GM23248 (cell line): Measurements from ENCODE around the gene GPR25. TPM values are rescaled to one million over a fixed set of nuclear protein-coding genes. Genes with fewer than 3 reads are reported as not detected.
"Not testable (repeated sequence)": the region's sequence is repeated elsewhere in the genome, so short reads cannot be mapped to it uniquely, and the experiment has no call there.

Experiments used
- DNase-seq: peaks from one replicate; pipeline ENCODE4 v3.0.0-alpha.2; 2015
- H2AFZ ChIP-seq: fragments of 200-600 bp; sonication (generic); 2 replicates; pipeline ENCODE4 v1.6.1; 2016; ENCODE audit warnings: antibody characterized with exemption
- H3F3A ChIP-seq: fragments of 200-600 bp; sonication (generic); 2 replicates; pipeline ENCODE4 v1.6.1; 2016; ENCODE audit warnings: mild to moderate bottlenecking, antibody characterized with exemption, mixed run types; ENCODE audit not compliant: insufficient read depth
- H3K27ac ChIP-seq: fragments of 200-600 bp; sonication (generic); 2 replicates; pipeline ENCODE4 v1.5.1; 2016; ENCODE audit warnings: mild to moderate bottlenecking
- H3K27me3 ChIP-seq: fragments of 200-600 bp; sonication (generic); replicated peaks from 2 replicates; pipeline ENCODE4 v1.6.1; 2016; ENCODE audit warnings: mild to moderate bottlenecking; ENCODE audit not compliant: insufficient read depth
- H3K36me3 ChIP-seq: fragments of 200-600 bp; sonication (generic); 2 replicates; pipeline ENCODE4 v1.6.1; 2016; ENCODE audit warnings: low read depth, mild to moderate bottlenecking
- H3K4me1 ChIP-seq: fragments of 200-600 bp; sonication (generic); 2 replicates; pipeline ENCODE4 v1.6.1; 2016; ENCODE audit warnings: mild to moderate bottlenecking; ENCODE audit not compliant: insufficient read depth
- H3K4me2 ChIP-seq: fragments of 200-600 bp; sonication (generic); one replicate; pipeline ENCODE4 v1.6.1; 2016; ENCODE audit warnings: mild to moderate bottlenecking; ENCODE audit not compliant: unreplicated experiment
- H3K4me3 ChIP-seq: fragments of 200-600 bp; sonication (generic); 2 replicates; pipeline ENCODE4 v1.5.1; 2016; ENCODE audit warnings: mild to moderate bottlenecking
- H3K79me2 ChIP-seq: fragments of 200-600 bp; sonication (generic); 2 replicates; pipeline ENCODE4 v1.6.1; 2016; ENCODE audit warnings: mild to moderate bottlenecking; ENCODE audit not compliant: insufficient read depth
- H3K9ac ChIP-seq: fragments of 200-600 bp; sonication (generic); 2 replicates; pipeline ENCODE4 v1.6.1; 2016; ENCODE audit warnings: mild to moderate bottlenecking
- H3K9me2 ChIP-seq: fragments of 200-600 bp; sonication (generic); 2 replicates; pipeline ENCODE4 v1.6.1; 2016; ENCODE audit warnings: mixed run types, mild to moderate bottlenecking, moderate library complexity; ENCODE audit not compliant: insufficient read depth
- H3K9me3 ChIP-seq: fragments of 200-600 bp; sonication (generic); one replicate; pipeline ENCODE4 v1.6.1; 2017; ENCODE audit warnings: low read depth
- H4K20me1 ChIP-seq: fragments of 200-600 bp; sonication (generic); 2 replicates; pipeline ENCODE4 v1.6.0; 2016; ENCODE audit not compliant: insufficient read depth
- EZH2 ChIP-seq: fragments of 200-600 bp; sonication (generic); IDR thresholded peaks from 2 replicates; pipeline ENCODE4 v1.6.1; 2018; ENCODE audit warnings: antibody characterized with exemption, mild to moderate bottlenecking; ENCODE audit not compliant: insufficient read depth, poor library complexity, severe bottlenecking
- EZH2phosphoT487 ChIP-seq: fragments of 200-600 bp; sonication (generic); IDR thresholded peaks from 2 replicates; pipeline ENCODE4 v1.6.1; 2018; ENCODE audit warnings: antibody characterized with exemption, moderate library complexity, mild to moderate bottlenecking, low read depth; ENCODE audit not compliant: insufficient read depth
- WGBS, 2 experiments: methylation state at CpG; one replicate each; pipeline ENCODE4 v1.1.6; 2015 to 2017; ENCODE audit warnings: low lambda C conversion rate in 2 of 2, low coverage in 1 of 2; ENCODE audit errors: missing lambda C conversion rate in 2 of 2; 5-methylcytosine and 5-hydroxymethylcytosine counted together
- in situ Hi-C: fragments of 300-500 bp; cut with MboI; formaldehyde crosslinking; loops from 2 replicates; pipeline ENCODE4 v1.15.0; 2020
- polyA plus RNA-seq: library from polyadenylated mRNA; unstranded; fragments of >200 nt; fragmentation: Nextera tagmentation; extraction: Ambion mirVana; gene quantifications from 2 replicates; pipeline ENCODE4 v1.2.1, GENCODE V29; 2016
- total RNA-seq: library from RNA; depleted of rRNA; stranded (reverse); fragments of >200 nt; shearing (Covaris generic); gene quantifications from 2 replicates; pipeline ENCODE4 v1.2.3, GENCODE V29; 2014

Gene GPR25
- total and polyA plus RNA-seq, 2 experiments from 2014 or later = not detected

DNA sequence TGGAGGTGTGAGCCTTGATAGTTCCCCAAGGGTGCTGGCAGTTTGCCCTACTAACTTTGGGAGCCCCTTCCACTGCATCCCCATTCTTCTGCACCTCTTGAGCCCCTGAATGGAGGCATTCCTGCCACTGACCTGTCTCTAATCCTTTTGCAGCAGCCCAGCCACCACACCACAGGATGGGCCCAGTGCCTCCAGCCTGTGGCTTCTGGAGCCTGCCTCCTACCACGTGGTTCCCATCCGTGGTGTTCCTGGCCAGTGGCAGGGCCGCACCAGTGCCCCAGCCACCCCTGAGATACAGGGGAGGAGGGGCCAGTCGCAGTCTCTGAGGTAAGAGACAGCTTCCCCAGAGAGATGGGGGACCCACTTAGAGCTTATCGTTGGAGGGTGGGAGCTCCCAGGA is 36.3 kb downstream of the GPR25 start:
- Histone ChIP-seq H3K4me3 (no peak overlapping the region), H4K20me1 (no peaks in the 10 kb centered on the region), H3K9ac (no peak overlapping the region), H3K4me2 (no peak overlapping the region), H3F3A (no peaks in the 10 kb centered on the region), H3K4me1 (no peaks in the 10 kb centered on the region), H3K36me3 (no peaks in the 10 kb centered on the region), H3K79me2 (no peaks in the 10 kb centered on the region), H3K27me3 (peaks cover 22% of the 10 kb centered on the region), H3K9me2 (no peaks in the 10 kb centered on the region), H3K9me3 (no peaks in the 10 kb centered on the region), H3K27ac (no peak overlapping the region), H2AFZ (no peak overlapping the region)
- WGBS, 2 experiments = 51 to 53% methylated on average over 5 of the region's 5 CpGs
- no peak for TF ChIP-seq EZH2
- no peak for TF ChIP-seq EZH2phosphoT487
- in situ Hi-C loops = no loop called here
- no peak for DNase-seq

GRCh38 chr1:200909757-200910239 is 37.0 kb downstream of the GPR25 start:
- no peak for TF ChIP-seq EZH2
- TF ChIP-seq EZH2phosphoT487 = no peak
- no peaks in the 10 kb centered on the region for H3K4me1 ChIP-seq
- H3K36me3 ChIP-seq = no peaks in the 10 kb centered on the region
- H3K4me2 ChIP-seq = no peak overlapping the region
- in situ Hi-C loops = no loop called here
- H3K9me3 ChIP-seq = no peaks in the 10 kb centered on the region
- H3K9ac ChIP-seq = no peak overlapping the region
- H3K27me3 ChIP-seq = peaks cover 17% of the 10 kb centered on the region
- no peak overlapping the region for H3K4me3 ChIP-seq
- H2AFZ ChIP-seq = no peak overlapping the region
- no peaks in the 10 kb centered on the region for H3F3A ChIP-seq
- no peaks in the 10 kb centered on the region for H4K20me1 ChIP-seq
- no peaks in the 10 kb centered on the region for H3K79me2 ChIP-seq
- no peaks in the 10 kb centered on the region for H3K9me2 ChIP-seq
- WGBS, 2 experiments = 59 to 60% methylated on average over 4 of the region's 4 CpGs
- no peak overlapping the region for H3K27ac ChIP-seq
- no peak for DNase-seq

GRCh38 chr1:200911361-200911760 is 38.6 kb downstream of the GPR25 start:
- DNase-seq = no peak

GRCh38 chr1:200911936-200912335 is 39.2 kb downstream of the GPR25 start:
- 71 to 74% methylated on average over 7 of the region's 21 CpGs for WGBS, 2 experiments
- H3K36me3 ChIP-seq, H4K20me1 ChIP-seq, H3K27ac ChIP-seq, H3K4me3 ChIP-seq, H3K9me3 ChIP-seq, H2AFZ ChIP-seq, H3K9ac ChIP-seq, H3F3A ChIP-seq, in situ Hi-C loops, H3K4me1 ChIP-seq, H3K4me2 ChIP-seq, H3K79me2 ChIP-seq, DNase-seq, H3K9me2 ChIP-seq: not testable (repeated sequence)
- peaks cover 11% of the 10 kb centered on the region; the same call in 1 of the 2 replicates for H3K27me3 ChIP-seq

More at GRCh38 chr1:200911361-200911760, 38.6 kb downstream of the GPR25 start:
- Histone ChIP-seq H3K36me3 (no peaks in the 10 kb centered on the region), H4K20me1 (no peaks in the 10 kb centered on the region), H3K79me2 (no peaks in the 10 kb centered on the region), H3F3A (no peaks in the 10 kb centered on the region), H3K4me2 (no peak overlapping the region), H3K9ac (no peak overlapping the region), H2AFZ (no peak overlapping the region), H3K27me3 (peaks cover 11% of the 10 kb centered on the region; the same call in 1 of the 2 replicates), H3K9me2 (no peaks in the 10 kb centered on the region), H3K27ac (no peak overlapping the region), H3K4me1 (no peaks in the 10 kb centered on the region), H3K4me3 (no peak overlapping the region), H3K9me3 (no peaks in the 10 kb centered on the region)
- in situ Hi-C loops = no loop called here
- WGBS, 2 experiments = 91 to 92% methylated on average over 18 to 24 of the region's 24 CpGs
- TF ChIP-seq EZH2 (no peak), EZH2phosphoT487 (no peak)

- no peak for DNase-seq
- Histone ChIP-seq H3K9ac (no peak overlapping the region), H2AFZ (no peak overlapping the region), H4K20me1 (no peaks in the 10 kb centered on the region), H3K79me2 (no peaks in the 10 kb centered on the region), H3K9me2 (no peaks in the 10 kb centered on the region), H3K9me3 (no peaks in the 10 kb centered on the region), H3K27me3 (peaks cover 7% of the 10 kb centered on the region; the same call in 1 of the 2 replicates), H3K4me3 (no peak overlapping the region), H3K4me2 (no peak overlapping the region), H3K36me3 (no peaks in the 10 kb centered on the region), H3F3A (no peaks in the 10 kb centered on the region), H3K27ac (no peak overlapping the region), H3K4me1 (no peaks in the 10 kb centered on the region)
- 70 to 77% methylated on average over 13 of the region's 13 CpGs for WGBS, 2 experiments
- TF ChIP-seq EZH2phosphoT487 (no peak), EZH2 (no peak)
- in situ Hi-C loops = no loop called here
Observed at GRCh38 chr1:200912737-200913407, 40.1 kb downstream of the GPR25 start.
